Fibroblast of lung (primary cell): ENCODE data around the gene MICAL2. TPM values are rescaled to one million over a fixed set of nuclear protein-coding genes. Genes with fewer than 3 reads are reported as not detected.

Experiments used
- DNase-seq, 2 donors: peaks; one replicate each; pipeline versions ENCODE4 v3.0.0 to v3.0.0-alpha.2; 2010; ENCODE audit warnings: low read depth in 2 of 2
- H2AFZ ChIP-seq: 2 replicates; pipeline ENCODE4 v1.5.1; 2012; ENCODE audit warnings: low read length, control low read depth, inconsistent platforms
- H3K27ac ChIP-seq: 2 replicates; pipeline ENCODE4 v1.5.1; 2011; ENCODE audit warnings: low read length, control low read depth; ENCODE audit not compliant: insufficient read depth
- H3K27me3 ChIP-seq: 2 replicates; pipeline ENCODE4 v1.5.1; 2011; ENCODE audit warnings: mild to moderate bottlenecking, low read length; ENCODE audit not compliant: control insufficient read depth, insufficient read depth
- H3K36me3 ChIP-seq: 2 replicates; pipeline ENCODE4 v1.5.1; 2011; ENCODE audit warnings: low read length; ENCODE audit not compliant: control insufficient read depth, insufficient read depth
- H3K4me1 ChIP-seq: 2 replicates; pipeline ENCODE4 v1.5.1; 2011; ENCODE audit warnings: low read length; ENCODE audit not compliant: control insufficient read depth, insufficient read depth; ENCODE audit errors: extremely low read depth
- H3K4me2 ChIP-seq: 2 replicates; pipeline ENCODE4 v1.5.1; 2011; ENCODE audit warnings: low read length, control low read depth; ENCODE audit not compliant: insufficient read depth; ENCODE audit errors: extremely low read depth
- H3K4me3 ChIP-seq, 4 experiments: fragments of 200-600 bp in 1 of 4; sonication (generic) in 1 of 4; replicated peaks in 1 of 4; 2 replicates each; pipeline ENCODE4 v1.5.1; 2011 to 2016; ENCODE audit warnings: low read length in 4 of 4, low read depth in 3 of 4, mild to moderate bottlenecking in 3 of 4, control low read depth in 2 of 4, inconsistent platforms in 1 of 4, mixed read lengths in 1 of 4; ENCODE audit not compliant: insufficient read depth in 1 of 4; ENCODE audit errors: control extremely low read depth in 1 of 4
- H3K79me2 ChIP-seq: 2 replicates; pipeline ENCODE4 v1.5.1; 2012; ENCODE audit warnings: mild to moderate bottlenecking, low read length, inconsistent platforms; ENCODE audit not compliant: control insufficient read depth, insufficient read depth
- H3K9ac ChIP-seq: 2 replicates; pipeline ENCODE4 v1.5.1; 2011; ENCODE audit warnings: mild to moderate bottlenecking, low read length, control low read depth; ENCODE audit not compliant: insufficient read depth
- H3K9me3 ChIP-seq: 2 replicates; pipeline ENCODE4 v1.5.1; 2012; ENCODE audit warnings: low read depth, low read length; ENCODE audit not compliant: control insufficient read depth, insufficient read depth
- H4K20me1 ChIP-seq: 2 replicates; pipeline ENCODE4 v1.5.1; 2011; ENCODE audit warnings: low read length; ENCODE audit not compliant: control insufficient read depth, insufficient read depth; ENCODE audit errors: extremely low read depth
- CTCF ChIP-seq, 2 donors: IDR thresholded peaks in 1 of 2; conservative IDR thresholded peaks in 1 of 2; 1 replicate in 1 of 2; 2 replicates in 1 of 2; pipeline ENCODE4 v1.5.1; 2011 to 2012; ENCODE audit warnings: low read length in 2 of 2, control low read depth in 1 of 2, inconsistent platforms in 1 of 2, low read depth in 1 of 2, mild to moderate bottlenecking in 1 of 2
- EZH2 ChIP-seq: IDR thresholded peaks from 2 replicates; pipeline ENCODE4 v1.5.1; 2012; ENCODE audit warnings: low read length, control low read depth, mild to moderate bottlenecking; ENCODE audit errors: missing control alignments
- polyA plus RNA-seq, 2 donors: library from polyadenylated mRNA; depleted of rRNA in 1 of 2; stranded (reverse) in 1 of 2; unstranded in 1 of 2; fragments of >200 nt; gene quantifications; 2 replicates each; pipeline ENCODE4 v1.2.1, GENCODE V29; 2011 to 2012; ENCODE audit warnings: missing spikeins in 1 of 2
- total RNA-seq: library from RNA; depleted of rRNA; stranded (reverse); fragments of >200 nt; gene quantifications from 2 replicates; pipeline ENCODE4 v1.2.1, GENCODE V29; 2014

Gene MICAL2
- total and polyA plus RNA-seq, 2 donors (not counting 1 experiment from before 2014, with no cell fraction given): 78.5 to 275 TPM

- Histone ChIP-seq H3K4me2 (no peak overlapping the region), H3K9me3 (no peaks in the 10 kb centered on the region), H3K4me1 (peaks cover 11% of the 10 kb centered on the region), H4K20me1 (no peaks in the 10 kb centered on the region), H3K4me3 (no peak overlapping the region), H3K36me3 (no peaks in the 10 kb centered on the region), H3K27ac (no peak overlapping the region), H3K27me3 (no peaks in the 10 kb centered on the region), H3K79me2 (peaks cover 33% of the 10 kb centered on the region), H2AFZ (no peak overlapping the region), H3K9ac (no peak overlapping the region)
- no peak for DNase-seq
- TF ChIP-seq CTCF (conservative IDR thresholded peaks at IDR 0.05 in 1 of 2, IDR thresholded peaks at IDR 0.05 in 1 of 2; ENCODE audit: low read depth in 1 of 2, low read length in 2 of 2) (no peak), EZH2 (no peak)
Measured at GRCh38 chr11:12108875-12109453, 1.4 kb upstream of the MICAL2 start.

- H3K27ac ChIP-seq: peak overlapping the region; percentile 71
- H3K79me2 ChIP-seq: peaks cover 40% of the 10 kb centered on the region
Measured at GRCh38 chr11:12109591-12110196, 696 bp upstream of the MICAL2 start.

More at GRCh38 chr11:12109591-12110196, 696 bp upstream of the MICAL2 start:
- H3K4me3 ChIP-seq: peak overlapping the region; percentile 45 to 90 (median 75)
- H2AFZ ChIP-seq: peak overlapping the region; percentile 93
- H3K36me3 ChIP-seq: no peaks in the 10 kb centered on the region
- no peaks in the 10 kb centered on the region for H3K27me3 ChIP-seq
- TF ChIP-seq EZH2 (no peak), CTCF (conservative IDR thresholded peaks at IDR 0.05 in 1 of 2, IDR thresholded peaks at IDR 0.05 in 1 of 2; ENCODE audit: low read depth in 1 of 2, low read length in 2 of 2) (no peak)
- no peak for DNase-seq
- no peaks in the 10 kb centered on the region for H4K20me1 ChIP-seq
- peaks cover 16% of the 10 kb centered on the region for H3K4me1 ChIP-seq
- peak overlapping the region; percentile 74 for H3K4me2 ChIP-seq
- H3K9ac ChIP-seq: peak overlapping the region; percentile 43
- H3K9me3 ChIP-seq: no peaks in the 10 kb centered on the region
